Transverse colon (tissue), 4 donors: ENCODE measurements around the gene EVC. TPM values are rescaled to one million over a fixed set of nuclear protein-coding genes. Genes with fewer than 3 reads are reported as not detected.

ENCODE experiments used
- DNase-seq: peaks from one replicate; pipeline ENCODE4 v3.0.0-alpha.2; 2019
- H3K27ac ChIP-seq, 4 donors: fragments of 200-600 bp; sonication (generic); 2 replicates each; pipeline ENCODE4 v1.5.1; 2016 to 2018; ENCODE audit warnings: inconsistent platforms in 4 of 4
- H3K27me3 ChIP-seq: fragments of 200-600 bp; sonication (generic); 2 replicates; pipeline ENCODE4 v1.5.1; 2017; ENCODE audit warnings: inconsistent platforms
- H3K36me3 ChIP-seq, 4 donors: fragments of 200-600 bp; sonication (generic); 2 replicates each; pipeline ENCODE4 v1.5.1; 2017 to 2019; ENCODE audit warnings: inconsistent platforms in 4 of 4
- H3K4me1 ChIP-seq, 4 donors: fragments of 200-600 bp; sonication (generic); 2 replicates each; pipeline ENCODE4 v1.5.1; 2017 to 2020; ENCODE audit warnings: inconsistent platforms in 4 of 4
- H3K4me3 ChIP-seq, 4 donors: fragments of 200-600 bp; sonication (generic); 1 replicate in 1 of 4; 2 replicates in 3 of 4; pipeline versions ENCODE4 v1.5.1 to v1.6.1; 2017 to 2019; ENCODE audit warnings: inconsistent platforms in 4 of 4
- H3K9me3 ChIP-seq, 2 donors: fragments of 200-600 bp; sonication (generic); 2 replicates each; pipeline ENCODE4 v1.5.1; 2017 to 2019; ENCODE audit warnings: inconsistent platforms in 2 of 2
- CTCF ChIP-seq, 5 experiments: fragments of 200-600 bp in 3 of 5; fragments of 450-650 bp in 2 of 5; sonication (generic) in 3 of 5; IDR thresholded peaks; 1 replicate in 2 of 5; 2 replicates in 3 of 5; pipeline ENCODE4 v1.5.1; 2016 to 2017; ENCODE audit warnings: antibody characterized with exemption in 5 of 5, inconsistent platforms in 3 of 5, mild to moderate bottlenecking in 2 of 5, moderate library complexity in 1 of 5
- EP300 ChIP-seq: sonication (generic); formaldehyde crosslinking; IDR thresholded peaks from one replicate; pipeline ENCODE4 v1.6.1; 2017; ENCODE audit warnings: antibody characterized with exemption, low read depth
- POLR2A ChIP-seq: fragments of 450-650 bp; IDR thresholded peaks from one replicate; pipeline ENCODE4 v1.6.1; 2016; ENCODE audit warnings: antibody characterized with exemption, mild to moderate bottlenecking, moderate library complexity
- POLR2AphosphoS5 ChIP-seq, 3 donors: sonication (generic); formaldehyde crosslinking; IDR thresholded peaks; one replicate each; pipeline ENCODE4 v1.6.1; 2016; ENCODE audit warnings: antibody characterized with exemption in 3 of 3
- WGBS, 2 donors: methylation state at CpG; one replicate each; pipeline ENCODE4 v1.1.5; 2018; ENCODE audit warnings: low coverage in 1 of 2; 5-methylcytosine and 5-hydroxymethylcytosine counted together
- in situ Hi-C, 4 donors: fragments of 200-750 bp; cut with MboI; loops; one replicate each; pipeline versions ENCODE4 v1.15.0 to v1.15.1; 2017; ENCODE audit warnings: low sequenced_read_pairs in 3 of 4, low pct_ligation_motif_present in 1 of 4, low pct_unique_long_range_greater_than_20kb in 1 of 4
- intact Hi-C: fragments of 100-400 bp; cut with DNase I; formaldehyde crosslinking; loops from one replicate; pipeline ENCODE4 v1.15.1; 2023; ENCODE audit warnings: low total_unique reads
- total RNA-seq, 4 donors: library from RNA; depleted of rRNA; stranded (reverse); fragments of >200 nt; gene quantifications; one replicate each; pipeline ENCODE4 v1.1.0, GENCODE V29; 2016

The EVC gene
- total RNA-seq, 4 donors from 2014 or later, result 6.0 to 45.8 (median 12.0) TPM

- intact Hi-C loops, result no loop called here
- no peak for TF ChIP-seq EP300
- no peaks in the 10 kb centered on the region for H3K27me3 ChIP-seq
- H3K27ac ChIP-seq, result no peak overlapping the region
- H3K4me3 ChIP-seq, result no peak overlapping the region
- H3K4me1 ChIP-seq, result no peaks in the 10 kb centered on the region
- no peak for DNase-seq
- WGBS, 2 donors, result 88% methylated on average over 7 of the region's 7 CpGs; no CpG with 5 or more reads in 1 of the 2 donors
- no peaks in the 10 kb centered on the region for H3K36me3 ChIP-seq
- in situ Hi-C loops, result no loop called here
- no peaks in the 10 kb centered on the region for H3K9me3 ChIP-seq
Measured at GRCh38 chr4:5757091-5757490, 46.1 kb downstream of the EVC start.

- in situ Hi-C loops, result no loop called here
- no peak for TF ChIP-seq POLR2AphosphoS5 (IDR thresholded peaks at IDR 0.05)
- TF ChIP-seq EP300, result no peak
- TF ChIP-seq POLR2A, result no peak
- no peak for TF ChIP-seq CTCF (IDR thresholded peaks at IDR 0.05)
- Histone ChIP-seq H3K9me3 (no peaks in the 10 kb centered on the region), H3K36me3 (no peaks in the 10 kb centered on the region), H3K4me3 (no peak overlapping the region), H3K27me3 (no peaks in the 10 kb centered on the region), H3K4me1 (no peaks in the 10 kb centered on the region), H3K27ac (no peak overlapping the region)
- DNase-seq, result no peak
- 93% methylated on average over 4 of the region's 4 CpGs; no CpG with 5 or more reads in 1 of the 2 donors for WGBS, 2 donors
- intact Hi-C loops, result no loop called here
Measured at GRCh38 chr4:5757536-5757935, 46.5 kb downstream of the EVC start.

DNA sequence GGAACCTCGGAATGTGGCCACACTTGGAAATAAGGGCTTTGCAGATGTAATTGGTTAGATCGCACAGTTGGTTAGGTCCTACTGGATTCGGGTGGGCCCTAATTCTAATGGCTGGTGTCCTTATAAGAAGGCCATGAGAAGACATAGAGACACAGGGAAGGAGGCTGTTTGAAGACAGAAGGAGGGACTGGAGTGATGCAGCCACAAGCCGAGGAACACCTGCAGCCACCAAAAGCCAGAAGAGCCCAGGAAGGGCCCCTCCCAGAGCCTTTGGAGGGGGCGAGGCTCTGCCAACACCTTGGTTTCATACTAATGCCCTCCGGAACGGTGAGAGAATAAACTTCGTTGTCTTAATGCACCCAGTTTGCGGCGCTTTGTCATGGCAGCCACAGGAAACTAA lies 47.0 kb downstream of the EVC start:
- TF ChIP-seq POLR2AphosphoS5 (IDR thresholded peaks at IDR 0.05), result no peak
- no peak for TF ChIP-seq CTCF (IDR thresholded peaks at IDR 0.05)
- no peak for TF ChIP-seq EP300
- no peak for TF ChIP-seq POLR2A
- Histone ChIP-seq H3K36me3 (no peaks in the 10 kb centered on the region), H3K9me3 (no peaks in the 10 kb centered on the region), H3K27ac (no peak overlapping the region), H3K4me1 (no peaks in the 10 kb centered on the region), H3K4me3 (no peak overlapping the region), H3K27me3 (no peaks in the 10 kb centered on the region)
- in situ Hi-C loops (no loop called here), intact Hi-C loops (no loop called here)
- DNase-seq, result no peak
- 84% methylated on average over 5 to 10 of the region's 10 CpGs for WGBS, 2 donors

- in situ Hi-C loops, result no loop called here
- H3K4me3 ChIP-seq, result no peak overlapping the region
- H3K9me3 ChIP-seq, result no peaks in the 10 kb centered on the region
- H3K27ac ChIP-seq, result no peak overlapping the region
- TF ChIP-seq POLR2A, result no peak
- no peak for TF ChIP-seq EP300
- TF ChIP-seq CTCF (IDR thresholded peaks at IDR 0.05), result no peak
- no peak for TF ChIP-seq POLR2AphosphoS5 (IDR thresholded peaks at IDR 0.05)
- H3K4me1 ChIP-seq, result no peaks in the 10 kb centered on the region
- H3K36me3 ChIP-seq, result no peaks in the 10 kb centered on the region
- intact Hi-C loops, result no loop called here
- DNase-seq, result no peak
- no peaks in the 10 kb centered on the region for H3K27me3 ChIP-seq
- 42 to 65% methylated on average over 5 to 7 of the region's 7 CpGs for WGBS, 2 donors
Measured at GRCh38 chr4:5758741-5759140, 47.7 kb downstream of the EVC start.
